SK-N-MC (cell line): ENCODE data around the gene GLRB.

Experiments
- EZH2 ChIP-seq: fragments of 200-600 bp; sonication (generic); IDR thresholded peaks from one replicate; pipeline ENCODE4 v1.6.1; 2017; ENCODE audit warnings: antibody characterized with exemption
- FOXP2 ChIP-seq: optimal IDR thresholded peaks from 2 replicates; pipeline ENCODE3; 2011; ENCODE audit warnings: mild to moderate bottlenecking, moderate library complexity; ENCODE audit not compliant: insufficient read depth; ENCODE audit errors: extremely low read length, control extremely low read depth
- POLR2AphosphoS5 ChIP-seq: IDR thresholded peaks from 2 replicates; pipeline ENCODE4 v1.6.1; 2012; ENCODE audit warnings: mild to moderate bottlenecking, low read depth, low read length, borderline replicate concordance

DNA sequence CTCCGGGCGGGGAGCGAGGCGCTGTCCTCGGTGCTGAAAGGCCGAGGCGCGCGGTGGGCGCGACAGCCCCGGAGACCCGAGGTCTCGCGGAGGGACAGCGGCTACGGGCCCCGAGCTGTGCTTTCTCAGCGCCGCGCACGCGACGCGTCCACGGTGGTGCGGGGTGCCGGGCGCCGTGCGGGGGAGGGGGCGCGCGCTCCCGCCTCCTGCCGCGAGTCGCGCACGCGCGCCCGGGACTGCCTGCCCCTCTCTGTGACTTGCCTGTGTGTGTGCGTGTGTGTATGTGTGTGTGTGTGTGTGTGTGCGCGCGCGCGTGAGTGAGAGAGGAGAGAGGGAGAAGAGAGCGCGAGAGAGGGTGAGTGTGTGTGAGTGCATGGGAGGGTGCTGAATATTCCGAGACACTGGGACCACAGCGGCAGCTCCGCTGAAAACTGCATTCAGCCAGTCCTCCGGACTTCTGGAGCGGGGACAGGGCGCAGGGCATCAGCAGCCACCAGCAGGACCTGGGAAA, 144.5 kb downstream of the GLRB start, which contains the start of gene GRIA2:
- TF ChIP-seq POLR2AphosphoS5 (no peak), EZH2 (no peak), FOXP2 (no peak)
